HepG2 (cell line): ENCODE data around the gene TMEM107. TPM values are rescaled to one million over a fixed set of nuclear protein-coding genes. Genes with fewer than 3 reads are reported as not detected.

Experiments used
- ATAC-seq: fragments of 200-7000 bp; cut with Tn5 transposase; 3 replicates; pipeline ENCODE4 v1.9.1; 2020; ENCODE audit warnings: mild to moderate bottlenecking, moderate library complexity
- BruUV-seq: library from RNA; stranded (reverse); fragments of 400-500 nt; replicated peaks from 2 replicates; lab custom pipeline; 2021; lab: Mats Ljungman, UMichigan
- CTCF ChIA-PET: fragments of 300-600 bp; formaldehyde crosslinking; extraction: SDS; loops from one replicate; lab custom pipeline; 2021; ENCODE audit warnings: low total read pairs, inconsistent platforms, low intra/inter-chr PET ratio; lab: Yijun Ruan, JAX
- POLR2A ChIA-PET: fragments of 350-600 bp; sonication (Branson Sonifier 250); formaldehyde crosslinking; loops from one replicate; lab custom pipeline; 2020; ENCODE audit warnings: antibody characterized with exemption, inconsistent platforms; lab: Yijun Ruan, JAX
- DNase-seq: peaks from one replicate; pipeline ENCODE4 v3.0.0-alpha.2; 2015; ENCODE audit warnings: low spot score
- FAIRE-seq: peaks from 3 replicates; lab custom pipeline; 2011; peaks lifted over from hg19 to GRCh38; lab: Jason Lieb, UNC
- H2AFZ ChIP-seq: one replicate; pipeline ENCODE4 v1.6.1; 2011; ENCODE audit warnings: low read length, inconsistent platforms
- H3K27ac ChIP-seq: fragments of 300-600 bp; 3 replicates; pipeline ENCODE4 v1.8.0; 2011; ENCODE audit warnings: mixed run types, mild to moderate bottlenecking, mixed read lengths, low read length, inconsistent platforms; ENCODE audit not compliant: insufficient read depth; ENCODE audit errors: extremely low read length
- H3K27me3 ChIP-seq, 2 experiments: fragments of 200-600 bp in 1 of 2; 2 replicates in 1 of 2; 3 replicates in 1 of 2; pipeline versions ENCODE4 v1.6.0 to v1.8.0; 2011; ENCODE audit warnings: low read length in 2 of 2, mild to moderate bottlenecking in 2 of 2, moderate library complexity in 2 of 2, inconsistent platforms in 1 of 2; ENCODE audit not compliant: insufficient read depth in 2 of 2, control insufficient read depth in 1 of 2
- H3K36me3 ChIP-seq, 2 experiments: fragments of 200-600 bp in 1 of 2; replicated peaks in 1 of 2; 2 replicates in 1 of 2; 3 replicates in 1 of 2; pipeline versions ENCODE4 v1.5.1 to v1.8.0; 2011; ENCODE audit warnings: low read length in 2 of 2, inconsistent platforms in 1 of 2; ENCODE audit not compliant: insufficient read depth in 2 of 2, control insufficient read depth in 1 of 2
- H3K4me1 ChIP-seq: 2 replicates; pipeline ENCODE4 v1.5.1; 2012; ENCODE audit warnings: low read length, inconsistent platforms; ENCODE audit not compliant: insufficient read depth
- H3K4me2 ChIP-seq: 2 replicates; pipeline ENCODE4 v1.6.0; 2011; ENCODE audit warnings: low read depth, low read length, inconsistent platforms
- H3K4me3 ChIP-seq, 3 experiments: fragments of 200-600 bp in 1 of 3; sonication (generic), shearing (Covaris generic) in 1 of 3; replicated peaks in 1 of 3; 2 replicates each; pipeline ENCODE4 v1.5.1; 2011 to 2016; ENCODE audit warnings: low read length in 3 of 3, inconsistent platforms in 2 of 3, low read depth in 2 of 3, mild to moderate bottlenecking in 2 of 3, control low read depth in 1 of 3, mixed read lengths in 1 of 3; ENCODE audit not compliant: insufficient read depth in 1 of 3
- H3K79me2 ChIP-seq: one replicate; pipeline ENCODE4 v1.6.1; 2011; ENCODE audit warnings: low read length, inconsistent platforms; ENCODE audit not compliant: insufficient read depth
- H3K9ac ChIP-seq: 2 replicates; pipeline ENCODE4 v1.6.0; 2011; ENCODE audit warnings: mild to moderate bottlenecking, low read depth, low read length, inconsistent platforms; ENCODE audit not compliant: insufficient read depth
- H3K9me3 ChIP-seq: 2 replicates; pipeline ENCODE4 v1.5.1; 2012; ENCODE audit warnings: mild to moderate bottlenecking, low read length
- H4K20me1 ChIP-seq: 2 replicates; pipeline ENCODE4 v1.6.0; 2011; ENCODE audit warnings: inconsistent platforms, mild to moderate bottlenecking, low read length, moderate library complexity; ENCODE audit not compliant: insufficient read depth
- AGO2 ChIP-seq: fragments of 200-400 bp; formaldehyde crosslinking; optimal IDR thresholded peaks from 2 replicates; pipeline ENCODE3; 2017; ENCODE audit warnings: mild to moderate bottlenecking, low read depth, low read length, moderate library complexity
- ARHGAP35 ChIP-seq: sonication (generic); formaldehyde crosslinking; IDR thresholded peaks from 2 replicates; pipeline ENCODE4 v1.9.0; 2022; ENCODE audit warnings: mild to moderate bottlenecking, inconsistent platforms, moderate library complexity, missing genetic modification reagents, borderline replicate concordance
- DPF2 ChIP-seq: sonication (generic); formaldehyde crosslinking; IDR thresholded peaks from 2 replicates; pipeline ENCODE4 v1.4.0; 2020; ENCODE audit warnings: mild to moderate bottlenecking, low read depth, missing genetic modification reagents, borderline replicate concordance
- HES4 ChIP-seq: sonication (generic); formaldehyde crosslinking; IDR thresholded peaks from 2 replicates; pipeline ENCODE4 v1.9.0; 2021; ENCODE audit warnings: mild to moderate bottlenecking, missing genetic modification reagents, borderline replicate concordance
- MZF1 ChIP-seq: sonication (generic); formaldehyde crosslinking; IDR thresholded peaks from 2 replicates; pipeline ENCODE4 v1.8.1; 2023; ENCODE audit warnings: mild to moderate bottlenecking, missing genetic modification reagents, borderline replicate concordance
- NFRKB ChIP-seq: fragments of 450-650 bp; IDR thresholded peaks from 2 replicates; pipeline ENCODE4 v1.6.1; 2017
- SAP130 ChIP-seq: IDR thresholded peaks from 2 replicates; pipeline ENCODE4 v1.6.1; 2016; ENCODE audit warnings: low read depth
- SIN3A ChIP-seq: IDR thresholded peaks from 2 replicates; pipeline ENCODE4 v1.6.1; 2011; ENCODE audit warnings: low read depth, mild to moderate bottlenecking, control low read depth, low read length, borderline replicate concordance
- SSRP1 ChIP-seq: IDR thresholded peaks from 2 replicates; pipeline ENCODE4 v1.6.1; 2016; ENCODE audit warnings: control low read depth
- TEAD3 ChIP-seq: optimal IDR thresholded peaks from 2 replicates; pipeline ENCODE3; 2016; ENCODE audit warnings: borderline replicate concordance
- ZNF614 ChIP-seq: IDR thresholded peaks from 2 replicates; pipeline ENCODE4 v1.6.1; 2018; ENCODE audit warnings: missing biosample characterization, missing genetic modification reagents, inconsistent platforms, borderline replicate concordance
- ZZZ3 ChIP-seq: sonication (generic); formaldehyde crosslinking; IDR thresholded peaks from 2 replicates; pipeline ENCODE4 v1.4.0; 2020; ENCODE audit warnings: missing genetic modification reagents, mild to moderate bottlenecking, borderline replicate concordance
- WGBS: methylation state at CpG from one replicate; pipeline ENCODE4 v1.1.6; 2017; ENCODE audit warnings: low lambda C conversion rate; 5-methylcytosine and 5-hydroxymethylcytosine counted together
- in situ Hi-C: cut with HindIII; loops from 2 replicates; pipeline ENCODE4 v1.10.0; 2017; ENCODE audit warnings: low pct_unique_long_range_greater_than_20kb; ENCODE audit not compliant: extremely low pct_ligation_motif_present
- intact Hi-C: fragments of 100-400 bp; cut with micrococcal nuclease; formaldehyde crosslinking; loops from one replicate; pipeline ENCODE4 v1.10.0; 2022; ENCODE audit not compliant: unreplicated experiment
- polyA plus RNA-seq, 8 experiments: library from polyadenylated mRNA; depleted of rRNA in 3 of 8; stranded (reverse) in 7 of 8; unstranded in 1 of 8; fragments of >200 nt; fragmentation: Illumina TruSeq in 4 of 8; extraction: Trizol in 4 of 8; gene quantifications; 2 replicates each; pipeline versions ENCODE4 v1.2.1 to v1.2.3, GENCODE V29; 2011 to 2016; ENCODE audit warnings: low read depth in 4 of 8, missing spikeins in 1 of 8, mixed read lengths in 1 of 8; ENCODE audit not compliant: insufficient read depth in 1 of 8
- total RNA-seq, 5 experiments: library from RNA; depleted of rRNA; stranded (reverse); fragments of >200 nt; fragmentation: Illumina TruSeq; extraction: Trizol; gene quantifications; 2 replicates each; pipeline ENCODE4 v1.2.3, GENCODE V29; 2016; ENCODE audit warnings: low read depth in 1 of 5
- TF ChIP-seq, protein P1 (sequence below): sonication (generic); formaldehyde crosslinking; IDR thresholded peaks from 2 replicates; pipeline ENCODE4 v1.4.0; 2020; ENCODE audit warnings: low read depth, mild to moderate bottlenecking, missing genetic modification reagents
- TF ChIP-seq, protein P2 (sequence below): IDR thresholded peaks from 2 replicates; pipeline ENCODE4 v1.6.1; 2016; ENCODE audit warnings: low read depth, borderline replicate concordance
- TF ChIP-seq, protein P3 (sequence below): sonication (generic); formaldehyde crosslinking; IDR thresholded peaks from 2 replicates; pipeline ENCODE4 v1.5.0; 2020; ENCODE audit warnings: missing genetic modification reagents

Gene TMEM107
- total and polyA plus RNA-seq, 2 of the 13 experiments (the other 11 are each of a cell fraction or from before 2014, with no cell fraction given) = 7.2 to 15.3 TPM

DNA sequence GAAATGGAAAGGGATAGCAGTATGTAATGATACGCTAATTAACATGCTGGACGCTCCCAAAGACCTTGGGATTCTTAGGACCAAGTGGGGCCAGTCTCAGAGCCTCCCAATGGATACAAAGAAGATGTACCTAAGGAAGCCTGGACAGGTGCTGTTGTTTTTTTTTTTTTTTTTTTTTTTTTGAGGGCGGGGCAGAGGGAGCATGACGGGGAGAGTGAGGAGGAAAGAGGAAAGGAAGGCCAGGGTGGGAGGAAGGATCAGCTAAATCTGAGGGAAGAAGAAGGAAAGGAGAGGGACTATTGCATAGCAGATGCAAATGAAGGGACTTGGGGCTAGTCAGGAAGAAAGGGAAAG, 16.0 kb downstream of the TMEM107 start:
- no peak overlapping the region for H2AFZ ChIP-seq
- H4K20me1 ChIP-seq = no peaks in the 10 kb centered on the region
- 91% methylated on average over 4 of the region's 4 CpGs for WGBS
- FAIRE-seq (no peak), ATAC-seq (no peak), DNase-seq (no peak)
- no TSS peak for BruUV-seq
- no peak overlapping the region for H3K4me3 ChIP-seq
- in situ Hi-C loops (no loop called here), intact Hi-C loops (no loop called here)
- H3K9ac ChIP-seq = no peak overlapping the region
- ChIA-PET CTCF (no interaction called here), POLR2A (interaction anchor here (2.0 kb wide), 1 partner anchor 13 kb away, joined by 11 read pairs; no protein-coding TSS in a partner anchor)
- peaks cover 59% of the 10 kb centered on the region for H3K4me1 ChIP-seq
- peaks cover 18% of the 10 kb centered on the region for H3K79me2 ChIP-seq
- H3K4me2 ChIP-seq = no peak overlapping the region
- no peak overlapping the region for H3K27ac ChIP-seq
- H3K36me3 ChIP-seq = peaks cover 1 to 7% of the 10 kb centered on the region in 2 experiments; a peak in 3 of 5 replicates
- no peaks in the 10 kb centered on the region; a peak in 1 of 5 replicates for H3K27me3 ChIP-seq
- no peak for TF ChIP-seq ARHGAP35 (CRISPR knock-in tag)
- TF ChIP-seq ZNF614 = no peak
- H3K9me3 ChIP-seq = no peaks in the 10 kb centered on the region

GRCh38 chr17:8159459-8160223, 16.5 kb downstream of the TMEM107 start:
- ChIA-PET POLR2A (interaction anchor here (1.9 to 2.0 kb wide), 2 partner anchors 13 to 14 kb away, joined by 11 to 18 read pairs; no protein-coding TSS in a partner anchor), CTCF (interaction anchor here (0.6 to 2.3 kb wide), 3 partner anchors 21 to 38 kb away, joined by 3 to 28 read pairs (median 4); no protein-coding TSS in a partner anchor)
- Histone ChIP-seq H3K4me2 (no peak overlapping the region), H3K4me1 (peaks cover 59% of the 10 kb centered on the region), H3K4me3 (no peak overlapping the region), H2AFZ (no peak overlapping the region), H3K9ac (no peak overlapping the region), H3K79me2 (peaks cover 18% of the 10 kb centered on the region), H3K27ac (no peak overlapping the region), H3K9me3 (no peaks in the 10 kb centered on the region), H3K36me3 (peaks cover 1 to 7% of the 10 kb centered on the region in 2 experiments; a peak in 3 of 5 replicates), H4K20me1 (no peaks in the 10 kb centered on the region), H3K27me3 (no peaks in the 10 kb centered on the region; a peak in 1 of 5 replicates)
- WGBS = 94% methylated on average over 4 of the region's 4 CpGs
- ATAC-seq (no peak), DNase-seq (no peak), FAIRE-seq (no peak)
- no TSS peak for BruUV-seq
- in situ Hi-C loops = loop anchor here (5.0 kb wide), 1 partner anchor 37 kb away; the partner anchor contains the start of gene HES7
- intact Hi-C loops = no loop called here
- TF ChIP-seq AGO2 (no peak), SSRP1 (CRISPR knock-in tag) (no peak), SIN3A (no peak), ZZZ3 (CRISPR knock-in tag) (no peak), NFRKB (no peak), MZF1 (CRISPR knock-in tag) (no peak), HES4 (no peak), DPF2 (CRISPR knock-in tag) (no peak), SAP130 (CRISPR knock-in tag) (no peak), TEAD3 (CRISPR knock-in tag) (no peak)
- TF ChIP-seq, protein P1, sequence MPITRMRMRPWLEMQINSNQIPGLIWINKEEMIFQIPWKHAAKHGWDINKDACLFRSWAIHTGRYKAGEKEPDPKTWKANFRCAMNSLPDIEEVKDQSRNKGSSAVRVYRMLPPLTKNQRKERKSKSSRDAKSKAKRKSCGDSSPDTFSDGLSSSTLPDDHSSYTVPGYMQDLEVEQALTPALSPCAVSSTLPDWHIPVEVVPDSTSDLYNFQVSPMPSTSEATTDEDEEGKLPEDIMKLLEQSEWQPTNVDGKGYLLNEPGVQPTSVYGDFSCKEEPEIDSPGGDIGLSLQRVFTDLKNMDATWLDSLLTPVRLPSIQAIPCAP (CRISPR knock-in tag) = no peak
- TF ChIP-seq, protein P2, sequence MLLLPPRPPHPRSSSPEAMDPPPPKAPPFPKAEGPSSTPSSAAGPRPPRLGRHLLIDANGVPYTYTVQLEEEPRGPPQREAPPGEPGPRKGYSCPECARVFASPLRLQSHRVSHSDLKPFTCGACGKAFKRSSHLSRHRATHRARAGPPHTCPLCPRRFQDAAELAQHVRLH (CRISPR knock-in tag) = no peak
- TF ChIP-seq, protein P3, sequence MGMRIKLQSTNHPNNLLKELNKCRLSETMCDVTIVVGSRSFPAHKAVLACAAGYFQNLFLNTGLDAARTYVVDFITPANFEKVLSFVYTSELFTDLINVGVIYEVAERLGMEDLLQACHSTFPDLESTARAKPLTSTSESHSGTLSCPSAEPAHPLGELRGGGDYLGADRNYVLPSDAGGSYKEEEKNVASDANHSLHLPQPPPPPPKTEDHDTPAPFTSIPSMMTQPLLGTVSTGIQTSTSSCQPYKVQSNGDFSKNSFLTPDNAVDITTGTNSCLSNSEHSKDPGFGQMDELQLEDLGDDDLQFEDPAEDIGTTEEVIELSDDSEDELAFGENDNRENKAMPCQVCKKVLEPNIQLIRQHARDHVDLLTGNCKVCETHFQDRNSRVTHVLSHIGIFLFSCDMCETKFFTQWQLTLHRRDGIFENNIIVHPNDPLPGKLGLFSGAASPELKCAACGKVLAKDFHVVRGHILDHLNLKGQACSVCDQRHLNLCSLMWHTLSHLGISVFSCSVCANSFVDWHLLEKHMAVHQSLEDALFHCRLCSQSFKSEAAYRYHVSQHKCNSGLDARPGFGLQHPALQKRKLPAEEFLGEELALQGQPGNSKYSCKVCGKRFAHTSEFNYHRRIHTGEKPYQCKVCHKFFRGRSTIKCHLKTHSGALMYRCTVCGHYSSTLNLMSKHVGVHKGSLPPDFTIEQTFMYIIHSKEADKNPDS (CRISPR knock-in tag) = no peak
